Activated CD8-positive, alpha-beta T cell treated with anti-CD3 and anti-CD28 coated beads for 36 hours (primary cell): ENCODE data around the gene SLC5A2. TPM values are rescaled to one million over a fixed set of nuclear protein-coding genes. Genes with fewer than 3 reads are reported as not detected.
A peak's percentile ranks its signal among the peaks of the same experiment; 100 is the strongest.

Experiments used
- ATAC-seq: fragments of 200-7000 bp; cut with Tn5 transposase; one replicate; pipeline ENCODE4 v1.10.0; 2021; ENCODE audit warnings: mild to moderate bottlenecking, moderate library complexity
- CTCF ChIA-PET: fragments of 350-600 bp; sonication (Branson Sonifier 250); formaldehyde crosslinking; loops from one replicate; lab custom pipeline; 2021; ENCODE audit warnings: antibody characterized with exemption; lab: Charles Lee
- POLR2A ChIA-PET: fragments of 350-600 bp; sonication (Branson Sonifier 250); formaldehyde crosslinking; loops from one replicate; lab custom pipeline; 2021; ENCODE audit warnings: antibody characterized with exemption; lab: Charles Lee
- DNase-seq: peaks from one replicate; pipeline ENCODE4 v3.0.0-alpha.2; 2020
- H3K27ac Mint-ChIP-seq: one replicate; pipeline ENCODE4 v1.8.0; 2021; ENCODE audit warnings: mild to moderate bottlenecking, mixed read lengths
- H3K27me3 Mint-ChIP-seq: one replicate; pipeline ENCODE4 v1.8.0; 2021; ENCODE audit warnings: mixed read lengths
- H3K36me3 Mint-ChIP-seq: one replicate; pipeline ENCODE4 v1.8.0; 2021; ENCODE audit warnings: low read depth, mixed read lengths
- H3K4me1 Mint-ChIP-seq: one replicate; pipeline ENCODE4 v1.8.0; 2021; ENCODE audit warnings: low read depth, mixed read lengths
- H3K4me3 Mint-ChIP-seq: one replicate; pipeline ENCODE4 v1.8.0; 2021; ENCODE audit warnings: mild to moderate bottlenecking, moderate library complexity, mixed read lengths
- H3K9me3 Mint-ChIP-seq: one replicate; pipeline ENCODE4 v1.8.0; 2021; ENCODE audit warnings: mixed read lengths
- intact Hi-C: fragments of 100-400 bp; cut with micrococcal nuclease; formaldehyde crosslinking; loops from one replicate; pipeline ENCODE4 v1.10.0; 2022
- total RNA-seq, 2 experiments: library from RNA; stranded (reverse); gene quantifications; one replicate each; pipeline ENCODE4 v1.2.3, GENCODE V29; 2021
- TF ChIP-seq, protein P1 (sequence below): fragments of 200-600 bp; IDR thresholded peaks from one replicate; pipeline ENCODE4 v1.8.0; 2022; ENCODE audit warnings: antibody characterized with exemption, mild to moderate bottlenecking

The SLC5A2 gene
- total RNA-seq, 2 experiments from 2014 or later: not detected

DNA sequence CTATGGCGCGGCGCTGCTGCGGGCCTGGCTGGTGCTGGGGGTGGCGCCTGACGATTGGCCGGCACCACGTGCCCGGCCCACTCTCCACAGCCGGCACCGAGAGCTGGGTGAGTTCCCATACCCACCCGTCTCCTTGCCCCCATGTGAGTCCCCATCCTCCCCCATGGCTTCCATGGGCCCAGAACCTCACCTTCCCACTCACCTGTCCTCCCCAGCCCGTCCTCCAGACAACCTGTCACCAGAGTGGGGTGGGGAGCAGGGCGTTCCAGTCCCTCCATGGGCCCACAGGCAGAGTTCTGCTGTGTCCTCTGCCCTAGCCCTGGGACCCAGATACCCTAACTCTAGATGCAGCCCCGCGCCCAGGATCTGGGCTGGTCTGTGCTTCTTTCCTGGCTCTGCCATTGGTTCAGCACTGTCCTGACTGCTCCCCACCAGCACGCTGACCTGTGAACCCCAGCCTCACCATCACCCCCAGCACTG, 18.1 kb upstream of the SLC5A2 start:
- Mint-ChIP-seq H3K4me3 (no peak overlapping the region), H3K27ac (no peak overlapping the region), H3K27me3 (no peaks in the 10 kb centered on the region), H3K9me3 (no peaks in the 10 kb centered on the region), H3K36me3 (peaks cover 20% of the 10 kb centered on the region), H3K4me1 (peaks cover 25% of the 10 kb centered on the region)
- no peak for ATAC-seq
- intact Hi-C loops: no loop called here
- no peak for DNase-seq
- TF ChIP-seq, protein P1, sequence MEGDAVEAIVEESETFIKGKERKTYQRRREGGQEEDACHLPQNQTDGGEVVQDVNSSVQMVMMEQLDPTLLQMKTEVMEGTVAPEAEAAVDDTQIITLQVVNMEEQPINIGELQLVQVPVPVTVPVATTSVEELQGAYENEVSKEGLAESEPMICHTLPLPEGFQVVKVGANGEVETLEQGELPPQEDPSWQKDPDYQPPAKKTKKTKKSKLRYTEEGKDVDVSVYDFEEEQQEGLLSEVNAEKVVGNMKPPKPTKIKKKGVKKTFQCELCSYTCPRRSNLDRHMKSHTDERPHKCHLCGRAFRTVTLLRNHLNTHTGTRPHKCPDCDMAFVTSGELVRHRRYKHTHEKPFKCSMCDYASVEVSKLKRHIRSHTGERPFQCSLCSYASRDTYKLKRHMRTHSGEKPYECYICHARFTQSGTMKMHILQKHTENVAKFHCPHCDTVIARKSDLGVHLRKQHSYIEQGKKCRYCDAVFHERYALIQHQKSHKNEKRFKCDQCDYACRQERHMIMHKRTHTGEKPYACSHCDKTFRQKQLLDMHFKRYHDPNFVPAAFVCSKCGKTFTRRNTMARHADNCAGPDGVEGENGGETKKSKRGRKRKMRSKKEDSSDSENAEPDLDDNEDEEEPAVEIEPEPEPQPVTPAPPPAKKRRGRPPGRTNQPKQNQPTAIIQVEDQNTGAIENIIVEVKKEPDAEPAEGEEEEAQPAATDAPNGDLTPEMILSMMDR: no peak
- ChIA-PET CTCF (no interaction called here), POLR2A (no interaction called here)

DNA sequence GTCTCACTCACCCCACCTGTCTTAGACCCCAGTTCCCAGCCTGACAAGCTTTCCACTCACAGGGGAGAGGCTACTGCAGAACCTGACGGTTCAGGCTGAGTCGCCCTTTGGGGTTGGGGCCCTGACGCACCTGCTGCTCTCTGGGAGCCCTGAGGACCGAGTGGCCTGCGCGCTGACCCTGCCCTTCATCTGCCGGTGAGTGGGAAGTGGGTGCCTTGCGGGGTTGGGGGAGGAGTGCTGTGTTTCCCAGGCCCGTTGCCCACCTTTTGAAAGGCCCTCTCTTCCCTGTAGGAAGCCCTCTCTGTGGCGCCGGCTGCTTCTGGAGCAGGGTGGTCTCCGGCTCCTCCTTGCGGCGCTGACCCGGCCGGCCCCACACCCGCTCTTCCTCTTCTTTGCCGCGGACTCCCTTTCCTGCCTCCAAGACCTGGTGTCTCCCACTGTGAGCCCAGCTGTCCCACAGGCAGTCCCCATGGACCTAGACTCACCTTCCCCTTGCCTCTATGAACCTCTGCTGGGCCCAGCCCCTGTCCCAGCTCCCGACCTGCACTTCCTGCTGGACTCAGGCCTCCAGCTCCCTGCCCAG, 17.0 kb upstream of the SLC5A2 start:
- intact Hi-C loops: no loop called here
- H3K4me3 Mint-ChIP-seq: no peak overlapping the region
- ChIA-PET POLR2A (no interaction called here), CTCF (no interaction called here)
- peaks cover 20% of the 10 kb centered on the region for H3K36me3 Mint-ChIP-seq
- H3K27me3 Mint-ChIP-seq: peaks cover 3% of the 10 kb centered on the region
- ATAC-seq (no peak), DNase-seq (no peak)
- TF ChIP-seq, protein P1: no peak
- no peaks in the 10 kb centered on the region for H3K9me3 Mint-ChIP-seq
- H3K27ac Mint-ChIP-seq: no peak overlapping the region
- peaks cover 16% of the 10 kb centered on the region for H3K4me1 Mint-ChIP-seq

DNA sequence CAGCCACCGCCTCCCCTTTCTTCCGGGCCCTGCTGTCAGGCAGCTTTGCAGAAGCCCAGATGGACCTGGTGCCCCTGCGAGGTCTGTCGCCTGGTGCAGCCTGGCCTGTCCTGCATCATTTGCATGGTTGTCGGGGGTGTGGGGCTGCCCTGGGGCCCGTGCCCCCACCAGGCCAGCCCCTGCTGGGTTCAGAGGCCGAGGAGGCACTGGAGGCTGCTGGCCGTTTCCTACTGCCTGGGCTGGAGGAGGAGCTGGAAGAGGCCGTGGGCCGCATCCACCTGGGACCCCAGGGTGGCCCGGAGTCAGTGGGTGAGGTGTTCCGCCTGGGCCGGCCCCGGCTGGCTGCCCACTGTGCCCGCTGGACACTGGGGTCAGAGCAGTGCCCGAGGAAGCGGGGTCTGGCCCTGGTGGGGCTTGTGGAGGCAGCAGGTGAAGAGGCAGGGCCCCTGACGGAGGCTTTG, 16.5 kb upstream of the SLC5A2 start:
- TF ChIP-seq, protein P1: no peak
- Mint-ChIP-seq H3K4me1 (peaks cover 12% of the 10 kb centered on the region), H3K36me3 (peaks cover 20% of the 10 kb centered on the region), H3K27ac (no peak overlapping the region), H3K27me3 (peaks cover 7% of the 10 kb centered on the region), H3K4me3 (no peak overlapping the region), H3K9me3 (no peaks in the 10 kb centered on the region)
- DNase-seq (no peak), ATAC-seq (peak; percentile 13)
- ChIA-PET POLR2A (no interaction called here), CTCF (no interaction called here)
- intact Hi-C loops: no loop called here

DNA sequence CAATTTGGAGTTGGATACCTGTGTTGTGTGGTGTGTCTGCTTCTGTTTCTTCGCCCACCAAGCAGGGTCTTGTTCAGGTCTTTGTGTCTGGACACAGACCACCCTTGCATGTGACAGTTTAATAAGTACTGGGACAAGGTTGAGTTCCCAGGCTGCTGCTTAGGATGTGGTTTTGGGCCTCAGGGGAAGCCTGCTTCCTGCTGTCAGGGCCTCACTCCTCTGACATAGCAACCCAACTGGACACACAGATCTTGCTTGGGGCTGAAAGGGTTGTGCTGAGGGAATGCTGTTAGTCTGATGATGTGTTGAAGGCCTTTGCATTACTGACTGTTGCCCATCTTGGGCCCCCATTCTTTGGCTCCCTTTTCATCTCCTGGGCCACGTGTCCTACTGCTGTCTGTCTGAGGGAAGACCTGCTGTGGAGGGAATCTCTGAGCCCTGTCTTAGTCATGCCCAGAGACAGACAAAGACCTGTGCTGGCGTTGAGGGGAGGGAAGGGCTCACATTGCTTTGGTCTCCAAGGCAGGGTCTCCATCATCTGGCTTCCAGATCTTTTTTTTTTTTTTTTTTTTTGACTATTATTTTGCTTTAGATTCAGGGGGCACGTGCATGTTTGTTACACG, 15.7 kb upstream of the SLC5A2 start:
- H3K27ac Mint-ChIP-seq: peak overlapping the region; percentile 83
- ChIA-PET POLR2A (no interaction called here), CTCF (no interaction called here)
- TF ChIP-seq, protein P1: no peak
- no peak for DNase-seq
- H3K4me1 Mint-ChIP-seq: peaks cover 12% of the 10 kb centered on the region
- intact Hi-C loops: no loop called here
- no peak overlapping the region for H3K4me3 Mint-ChIP-seq
- no peaks in the 10 kb centered on the region for H3K9me3 Mint-ChIP-seq
- peaks cover 7% of the 10 kb centered on the region for H3K27me3 Mint-ChIP-seq
- peak; percentile 46 for ATAC-seq
- peaks cover 20% of the 10 kb centered on the region for H3K36me3 Mint-ChIP-seq

DNA sequence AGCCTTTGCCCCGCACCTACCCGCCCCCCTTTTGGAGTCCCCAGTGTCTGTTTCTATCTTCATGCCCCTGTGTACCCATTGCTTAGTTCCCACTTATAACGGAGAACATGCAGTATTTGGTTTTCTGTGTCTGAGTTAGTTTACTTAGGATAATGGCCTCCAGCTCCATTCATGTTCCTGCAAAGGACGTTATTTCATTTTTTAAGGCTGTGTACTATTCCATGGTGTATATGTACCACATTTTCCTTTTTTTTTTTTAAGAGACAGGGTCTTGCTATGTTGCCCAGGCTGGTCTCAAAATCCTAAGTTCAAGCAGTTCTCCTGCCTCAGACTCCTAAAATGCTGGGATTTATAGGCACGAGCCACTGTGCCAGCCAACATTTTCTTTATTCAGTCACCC, 15.1 kb upstream of the SLC5A2 start:
- H3K4me1 Mint-ChIP-seq: peaks cover 15% of the 10 kb centered on the region
- H3K36me3 Mint-ChIP-seq: peaks cover 20% of the 10 kb centered on the region
- ChIA-PET POLR2A (no interaction called here), CTCF (interaction anchor here (1.1 kb wide), 1 partner anchor 7 kb away, joined by 3 read pairs; no protein-coding TSS in a partner anchor)
- DNase-seq: no peak
- no peak for ATAC-seq
- intact Hi-C loops: no loop called here
- H3K9me3 Mint-ChIP-seq: no peaks in the 10 kb centered on the region
- H3K27ac Mint-ChIP-seq: no peak overlapping the region
- TF ChIP-seq, protein P1: no peak
- H3K4me3 Mint-ChIP-seq: no peak overlapping the region
- peaks cover 12% of the 10 kb centered on the region for H3K27me3 Mint-ChIP-seq
